Measurements from ENCODE around the gene PRMT7.

GRCh38 chr16:68379472-68380347 lies 68.9 kb downstream of the PRMT7 start:
- TF ChIP-seq EZH2 (IDR thresholded peaks at IDR 0.05; ENCODE audit: insufficient read depth, poor library complexity, severe bottlenecking) (no peak), EZH2phosphoT487 (IDR thresholded peaks at IDR 0.05; ENCODE audit: insufficient read depth, low read depth) (no peak)
